ENCODE measurements around the gene SNRNP200. TPM values are rescaled to one million over a fixed set of nuclear protein-coding genes. Genes with fewer than 3 reads are reported as not detected.

The SNRNP200 gene
- total and polyA plus RNA-seq, 9 donors: 71.1 to 149 (median 124) TPM

DNA sequence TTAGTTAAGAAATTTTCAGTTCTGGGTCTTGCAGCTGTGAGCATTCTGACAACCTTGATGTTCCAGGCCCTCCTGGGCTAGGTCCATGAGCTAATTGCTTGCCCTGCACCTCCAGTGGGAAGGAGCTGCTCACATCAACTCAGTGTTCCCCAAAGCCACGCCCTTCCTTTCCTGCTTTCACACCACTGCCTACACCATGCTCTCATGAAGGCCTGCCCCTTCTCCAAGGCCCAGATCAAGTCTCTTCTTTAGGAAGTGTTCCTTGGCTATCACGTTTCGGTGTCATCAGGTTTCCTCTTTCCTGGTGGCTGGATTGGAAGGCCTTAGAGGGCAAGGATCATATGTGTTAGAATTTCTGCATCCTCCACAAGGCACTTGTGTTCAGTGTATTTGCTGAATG lies 58.3 kb downstream of the SNRNP200 start:
- peaks cover 7% of the 10 kb centered on the region for H3K4me1 ChIP-seq (ENCODE audit: insufficient read depth)
- no peak for DNase-seq
- H3K27me3 ChIP-seq: no peaks in the 10 kb centered on the region
- intact Hi-C loops (cut with DNase I): no loop called here
- H3K4me3 ChIP-seq: no peak overlapping the region
- H3K27ac ChIP-seq: no peak overlapping the region
- no peaks in the 10 kb centered on the region for H3K9me3 ChIP-seq
- TF ChIP-seq, protein P1, sequence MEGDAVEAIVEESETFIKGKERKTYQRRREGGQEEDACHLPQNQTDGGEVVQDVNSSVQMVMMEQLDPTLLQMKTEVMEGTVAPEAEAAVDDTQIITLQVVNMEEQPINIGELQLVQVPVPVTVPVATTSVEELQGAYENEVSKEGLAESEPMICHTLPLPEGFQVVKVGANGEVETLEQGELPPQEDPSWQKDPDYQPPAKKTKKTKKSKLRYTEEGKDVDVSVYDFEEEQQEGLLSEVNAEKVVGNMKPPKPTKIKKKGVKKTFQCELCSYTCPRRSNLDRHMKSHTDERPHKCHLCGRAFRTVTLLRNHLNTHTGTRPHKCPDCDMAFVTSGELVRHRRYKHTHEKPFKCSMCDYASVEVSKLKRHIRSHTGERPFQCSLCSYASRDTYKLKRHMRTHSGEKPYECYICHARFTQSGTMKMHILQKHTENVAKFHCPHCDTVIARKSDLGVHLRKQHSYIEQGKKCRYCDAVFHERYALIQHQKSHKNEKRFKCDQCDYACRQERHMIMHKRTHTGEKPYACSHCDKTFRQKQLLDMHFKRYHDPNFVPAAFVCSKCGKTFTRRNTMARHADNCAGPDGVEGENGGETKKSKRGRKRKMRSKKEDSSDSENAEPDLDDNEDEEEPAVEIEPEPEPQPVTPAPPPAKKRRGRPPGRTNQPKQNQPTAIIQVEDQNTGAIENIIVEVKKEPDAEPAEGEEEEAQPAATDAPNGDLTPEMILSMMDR (IDR thresholded peaks at IDR 0.05): no peak
- TF ChIP-seq POLR2A (IDR thresholded peaks at IDR 0.05): no peak
- WGBS, 3 donors: 83 to 87% (median 87%) methylated on average over 3 of the region's 3 CpGs
- H3K36me3 ChIP-seq: no peaks in the 10 kb centered on the region

DNA sequence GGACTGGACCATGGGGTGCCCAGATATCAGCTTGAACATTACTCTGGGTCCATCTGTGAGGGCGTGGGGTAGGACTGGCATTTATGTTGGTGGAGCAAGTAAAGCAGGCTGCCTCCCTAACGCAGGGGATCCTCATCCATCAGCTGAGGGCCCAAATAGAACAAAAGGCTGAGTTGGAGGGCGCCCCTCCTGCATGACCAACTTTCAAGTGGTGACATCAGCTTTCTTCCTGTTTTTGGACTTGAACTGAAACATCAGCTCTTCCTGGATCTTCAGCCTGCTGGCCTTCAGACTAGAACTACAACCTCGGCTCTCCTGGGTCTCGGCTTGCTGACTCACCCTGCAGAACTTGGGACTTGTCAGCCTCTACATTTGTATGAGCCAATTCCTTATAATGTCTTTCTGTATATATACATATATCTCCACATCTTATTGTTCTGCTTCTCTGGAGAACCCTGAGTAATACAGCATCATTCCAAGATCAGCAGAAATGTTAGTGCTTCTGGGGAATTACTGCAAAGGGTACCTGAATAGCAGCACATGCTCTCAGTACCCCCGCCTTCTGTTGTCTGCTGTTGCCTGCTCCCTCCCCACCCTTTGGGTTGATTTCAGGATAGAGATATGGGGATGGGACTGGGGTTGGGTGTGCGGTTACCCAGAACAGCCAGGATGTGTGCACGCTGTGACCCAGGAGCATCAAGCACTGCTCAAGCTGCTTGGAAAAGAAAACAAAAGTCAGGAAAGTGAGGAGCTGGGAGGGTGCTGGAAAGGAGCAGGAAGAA lies 59.5 kb downstream of the SNRNP200 start:
- TF ChIP-seq EP300 (IDR thresholded peaks at IDR 0.05) (no peak), POLR2A (IDR thresholded peaks at IDR 0.05) (no peak)
- TF ChIP-seq, protein P1 (IDR thresholded peaks at IDR 0.05): no peak
- intact Hi-C loops (cut with DNase I): no loop called here
- Histone ChIP-seq H3K4me1 (ENCODE audit: insufficient read depth) (peaks cover 7% of the 10 kb centered on the region), H3K36me3 (no peaks in the 10 kb centered on the region), H3K27me3 (no peaks in the 10 kb centered on the region), H3K9me3 (no peaks in the 10 kb centered on the region), H3K27ac (no peak overlapping the region), H3K4me3 (no peak overlapping the region)
- DNase-seq: no peak
- 83 to 89% (median 88%) methylated on average over 8 of the region's 8 CpGs for WGBS, 3 donors

DNA sequence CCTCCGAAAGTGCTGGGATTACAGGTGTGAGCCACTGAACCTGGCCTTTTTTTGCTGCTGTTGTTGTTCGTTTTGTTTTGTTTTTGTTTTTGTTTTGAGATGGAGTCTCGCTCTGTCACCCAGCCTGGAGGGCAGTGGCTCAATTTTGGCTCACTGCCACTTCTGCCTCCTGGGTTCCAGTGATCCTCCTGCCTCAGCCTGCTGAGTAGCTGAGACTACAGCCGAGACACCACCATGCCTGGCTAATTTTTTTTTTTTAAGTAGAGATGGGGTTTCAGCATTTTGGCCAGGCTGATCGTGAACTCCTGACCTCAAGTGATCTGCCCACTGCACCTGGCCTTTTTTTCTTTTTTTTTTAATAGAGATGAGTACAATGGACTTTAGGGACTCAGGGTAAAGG lies 61.5 kb downstream of the SNRNP200 start:
- 90 to 93% (median 92%) methylated on average over 5 of the region's 5 CpGs for WGBS, 3 donors
- intact Hi-C loops (cut with DNase I): no loop called here

DNA sequence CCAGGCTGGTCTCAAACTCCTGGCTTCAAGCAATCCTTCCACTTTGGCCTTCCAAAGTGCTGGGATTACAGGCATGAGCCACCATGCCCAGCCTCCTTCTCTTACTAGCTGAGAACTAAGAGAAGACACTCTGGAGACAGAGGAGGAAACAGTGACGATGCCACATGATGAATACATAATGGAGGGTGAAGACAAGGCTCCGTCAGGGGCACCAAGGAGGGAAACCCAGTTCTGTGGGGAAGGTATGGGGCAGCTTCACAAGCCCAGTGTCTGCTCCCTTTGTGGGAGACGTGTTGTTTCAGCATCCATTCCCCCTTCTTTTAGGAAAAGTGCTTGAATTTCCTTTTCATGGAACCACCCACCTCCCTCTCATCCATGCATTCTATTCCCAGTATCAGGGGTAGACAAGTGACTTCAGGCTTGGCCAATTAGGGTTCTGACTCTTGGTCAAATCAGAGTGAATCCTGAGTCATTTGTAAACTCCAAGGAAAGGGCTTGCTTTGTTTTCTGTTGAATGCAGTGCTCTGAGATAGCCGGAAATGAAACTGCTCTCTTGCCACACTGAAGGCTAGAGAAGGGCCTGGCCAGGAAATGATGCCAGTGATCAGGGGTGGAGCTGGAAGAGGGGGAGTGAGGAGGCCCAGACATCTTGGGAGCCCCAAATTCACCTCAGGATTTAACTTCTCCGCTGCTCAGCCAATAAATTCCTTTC lies 63.3 kb downstream of the SNRNP200 start:
- Histone ChIP-seq H3K4me3 (no peak overlapping the region), H3K27ac (no peak overlapping the region), H3K36me3 (no peaks in the 10 kb centered on the region), H3K27me3 (no peaks in the 10 kb centered on the region), H3K9me3 (no peaks in the 10 kb centered on the region), H3K4me1 (ENCODE audit: insufficient read depth) (no peaks in the 10 kb centered on the region)
- no peak for TF ChIP-seq EP300 (IDR thresholded peaks at IDR 0.05)
- TF ChIP-seq, protein P1 (IDR thresholded peaks at IDR 0.05): no peak
- no peak for TF ChIP-seq POLR2A (IDR thresholded peaks at IDR 0.05)
- WGBS, 3 donors: 73 to 81% (median 79%) methylated on average over 5 of the region's 5 CpGs
- intact Hi-C loops (cut with DNase I): no loop called here
- no peak for DNase-seq

More for the DNA sequence above, 61.5 kb downstream of the SNRNP200 start:
- Histone ChIP-seq H3K4me3 (no peak overlapping the region), H3K36me3 (no peaks in the 10 kb centered on the region), H3K27me3 (no peaks in the 10 kb centered on the region), H3K9me3 (no peaks in the 10 kb centered on the region), H3K4me1 (ENCODE audit: insufficient read depth) (no peaks in the 10 kb centered on the region), H3K27ac (no peak overlapping the region)
- no peak for TF ChIP-seq POLR2A (IDR thresholded peaks at IDR 0.05)
- TF ChIP-seq EP300 (IDR thresholded peaks at IDR 0.05): no peak
- TF ChIP-seq, protein P1 (IDR thresholded peaks at IDR 0.05): no peak
- no peak for DNase-seq
